ENCODE results near the gene SLC30A1. TPM values are rescaled to one million over a fixed set of nuclear protein-coding genes. Genes with fewer than 3 reads are reported as not detected.

SLC30A1 gene
- polyA plus RNA-seq, 4 donors: 5.0 to 107 (median 8.4) TPM

DNA sequence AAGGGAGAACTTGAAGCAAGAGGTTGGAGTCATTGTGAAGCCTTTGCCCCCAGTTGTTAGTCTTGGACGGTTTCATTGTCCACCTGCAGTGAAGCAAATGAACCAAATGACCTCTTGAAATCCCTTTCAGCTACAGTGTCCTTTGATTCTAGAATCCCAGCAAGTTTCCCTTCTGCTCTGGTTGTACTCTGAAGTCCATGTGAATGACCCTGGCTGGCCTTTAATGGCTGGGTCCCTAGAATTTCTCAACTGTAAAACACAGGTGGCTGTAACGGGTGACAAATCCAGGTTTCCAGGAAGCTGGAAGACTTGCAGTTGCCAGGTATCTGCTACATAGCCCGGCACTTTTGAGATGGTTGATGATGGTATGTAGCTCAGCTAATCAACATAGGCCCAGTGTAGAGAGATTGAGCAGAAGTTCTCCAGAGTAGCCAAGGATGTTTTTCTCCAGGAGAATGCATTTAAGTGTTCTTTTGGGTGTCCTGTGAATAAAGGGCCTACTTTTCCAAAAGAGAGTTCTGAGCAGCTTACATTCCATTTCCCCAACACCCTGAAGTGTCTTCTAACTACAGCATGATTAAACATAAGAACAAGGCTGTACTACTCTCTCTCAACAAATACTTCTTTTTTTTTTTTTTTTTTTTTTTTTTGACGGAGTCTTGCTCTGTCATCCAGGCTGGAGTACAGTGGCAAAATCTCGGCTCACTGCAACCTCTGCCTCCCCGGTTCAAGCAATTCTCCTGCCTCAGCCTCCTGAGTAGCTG lies 17.6 kb upstream of the SLC30A1 start:
- H3K36me3 ChIP-seq (ENCODE audit: control insufficient read depth in 3 of 3, insufficient read depth in 2 of 3, low read depth in 1 of 3, low read length in 3 of 3): no peaks in the 10 kb centered on the region
- no peaks in the 10 kb centered on the region for H3K27me3 ChIP-seq (ENCODE audit: control insufficient read depth in 3 of 3, insufficient read depth in 3 of 3, low read length in 3 of 3)
- no peak for FAIRE-seq
- DNase-seq: peak in 1 of 2 donors; percentile 54
- 55 to 73% (median 66%) methylated on average over 6 of the region's 6 CpGs for WGBS, 3 donors
- no peaks in the 10 kb centered on the region for H3K9me3 ChIP-seq (ENCODE audit: control insufficient read depth in 2 of 2, insufficient read depth in 1 of 2, low read depth in 1 of 2, low read length in 1 of 2)
- no peak overlapping the region for H3K27ac ChIP-seq (ENCODE audit: low read depth in 1 of 3, low read length in 2 of 3)
- H3K4me1 ChIP-seq (ENCODE audit: control insufficient read depth in 3 of 3, insufficient read depth in 2 of 3, low read depth in 1 of 3, low read length in 2 of 3): peaks cover 0 to 3% (median 3%) of the 10 kb centered on the region in 3 donors
- H3K4me3 ChIP-seq (ENCODE audit: low read depth in 1 of 3, low read length in 3 of 3): no peak overlapping the region

DNA sequence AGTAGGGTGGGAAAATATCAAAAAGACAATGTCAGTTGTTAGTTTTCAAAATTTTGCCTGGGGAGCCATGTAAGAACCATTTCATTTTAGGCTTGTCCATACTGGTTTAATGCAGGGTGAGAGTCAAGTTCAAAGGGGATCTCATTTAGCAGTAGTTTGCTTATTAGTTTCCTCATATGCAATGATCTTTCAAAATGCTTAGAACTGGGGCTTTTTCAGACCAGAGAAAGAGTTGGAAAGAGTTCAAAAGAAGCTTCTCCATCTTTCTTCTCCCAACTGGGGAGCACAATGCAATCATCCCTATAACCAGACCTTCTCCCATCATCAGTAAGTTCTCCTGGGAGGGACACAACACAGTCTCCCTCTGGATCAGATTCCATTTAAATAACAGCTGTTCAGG lies 16.5 kb upstream of the SLC30A1 start:
- H3K36me3 ChIP-seq (ENCODE audit: control insufficient read depth in 3 of 3, insufficient read depth in 2 of 3, low read depth in 1 of 3, low read length in 3 of 3): no peaks in the 10 kb centered on the region
- H3K9me3 ChIP-seq (ENCODE audit: control insufficient read depth in 2 of 2, insufficient read depth in 1 of 2, low read depth in 1 of 2, low read length in 1 of 2): no peaks in the 10 kb centered on the region
- no peak for DNase-seq
- H3K4me3 ChIP-seq (ENCODE audit: low read depth in 1 of 3, low read length in 3 of 3): no peak overlapping the region
- no peak overlapping the region for H3K27ac ChIP-seq (ENCODE audit: low read depth in 1 of 3, low read length in 2 of 3)
- no peaks in the 10 kb centered on the region for H3K27me3 ChIP-seq (ENCODE audit: control insufficient read depth in 3 of 3, insufficient read depth in 3 of 3, low read length in 3 of 3)
- no peak for FAIRE-seq
- peaks cover 0 to 3% (median 3%) of the 10 kb centered on the region in 3 donors for H3K4me1 ChIP-seq (ENCODE audit: control insufficient read depth in 3 of 3, insufficient read depth in 2 of 3, low read depth in 1 of 3, low read length in 2 of 3)

DNA sequence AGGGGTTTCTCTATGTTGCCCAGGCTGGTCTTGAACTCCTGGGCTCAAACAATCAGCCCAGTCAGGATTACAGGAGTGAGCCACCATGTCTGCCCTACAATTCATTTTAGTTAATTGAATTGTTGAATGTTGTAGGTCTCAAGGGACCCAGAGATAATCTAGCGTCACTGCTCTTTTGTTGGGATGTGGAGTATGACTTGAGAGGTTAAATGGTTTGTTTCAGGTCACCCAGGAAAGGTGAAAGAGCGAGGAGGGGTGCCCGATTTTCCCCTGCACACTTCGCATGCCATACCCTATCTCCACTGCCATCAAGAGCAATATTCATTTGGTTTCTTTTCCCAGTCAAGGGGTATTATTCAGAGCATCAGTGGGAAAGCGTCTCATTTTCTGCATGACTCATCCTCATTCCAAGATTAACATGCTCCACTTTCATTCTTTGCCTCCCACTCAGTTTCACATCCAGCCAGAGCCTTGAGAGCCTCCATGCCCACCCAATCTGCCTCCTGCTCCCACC lies 13.1 kb upstream of the SLC30A1 start:
- Histone ChIP-seq H3K36me3 (ENCODE audit: control insufficient read depth in 3 of 3, insufficient read depth in 2 of 3, low read depth in 1 of 3, low read length in 3 of 3) (no peaks in the 10 kb centered on the region), H3K27me3 (ENCODE audit: control insufficient read depth in 3 of 3, insufficient read depth in 3 of 3, low read length in 3 of 3) (no peaks in the 10 kb centered on the region), H3K4me3 (ENCODE audit: low read depth in 1 of 3, low read length in 3 of 3) (no peak overlapping the region), H3K27ac (ENCODE audit: low read depth in 1 of 3, low read length in 2 of 3) (no peak overlapping the region), H3K4me1 (ENCODE audit: control insufficient read depth in 3 of 3, insufficient read depth in 2 of 3, low read depth in 1 of 3, low read length in 2 of 3) (peaks cover 0 to 3% (median 3%) of the 10 kb centered on the region in 3 donors), H3K9me3 (ENCODE audit: control insufficient read depth in 2 of 2, insufficient read depth in 1 of 2, low read depth in 1 of 2, low read length in 1 of 2) (no peaks in the 10 kb centered on the region)
- no peak for DNase-seq
- no peak for FAIRE-seq
- 44 to 60% (median 56%) methylated on average over 5 of the region's 5 CpGs for WGBS, 3 donors

DNA sequence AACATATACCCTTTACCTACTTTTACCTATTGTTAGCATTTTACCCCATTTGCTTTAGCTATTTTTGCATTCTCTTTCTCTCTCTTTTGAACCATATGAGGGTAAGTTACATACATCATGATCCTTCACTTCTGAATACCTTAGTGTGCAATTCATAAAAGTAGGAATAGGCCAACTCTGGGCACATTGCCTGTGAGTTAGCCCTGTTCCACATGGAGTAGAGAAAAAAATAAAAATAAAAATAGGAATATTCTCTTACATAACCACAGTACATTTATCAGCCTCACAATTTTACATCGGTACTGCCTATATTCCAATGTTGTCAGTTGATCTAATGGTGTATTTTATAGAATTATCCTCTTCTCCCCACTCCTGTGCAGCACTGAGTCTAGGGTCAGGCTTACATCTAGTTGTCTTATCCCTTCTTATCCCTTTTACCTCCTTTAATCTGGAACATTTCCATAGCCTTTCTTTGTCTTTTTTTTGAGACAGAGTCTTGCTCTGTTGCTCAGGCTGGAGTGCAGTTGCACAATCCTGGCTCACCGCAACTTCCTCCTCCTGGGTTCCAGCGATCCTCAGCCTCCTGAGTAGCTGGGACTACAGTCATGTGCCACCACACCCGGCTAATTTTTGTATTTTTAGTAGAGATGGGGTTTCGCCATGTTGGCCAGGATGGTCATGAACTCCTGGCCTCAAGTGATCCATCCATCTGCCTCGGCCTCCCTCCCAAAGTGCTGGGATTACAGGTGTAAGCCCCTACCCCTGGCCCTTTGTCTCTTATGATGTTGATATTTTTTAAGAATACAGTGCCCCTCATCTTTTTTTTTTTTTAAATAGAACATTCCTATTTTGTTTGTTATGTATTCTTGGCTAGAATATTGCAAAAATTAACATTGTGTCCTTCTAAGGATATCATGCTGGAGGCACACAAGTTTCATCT lies 11.1 kb upstream of the SLC30A1 start:
- Histone ChIP-seq H3K4me1 (ENCODE audit: control insufficient read depth in 3 of 3, insufficient read depth in 2 of 3, low read depth in 1 of 3, low read length in 2 of 3) (peaks cover 0 to 3% (median 3%) of the 10 kb centered on the region in 3 donors), H3K36me3 (ENCODE audit: control insufficient read depth in 3 of 3, insufficient read depth in 2 of 3, low read depth in 1 of 3, low read length in 3 of 3) (no peaks in the 10 kb centered on the region), H3K4me3 (ENCODE audit: low read depth in 1 of 3, low read length in 3 of 3) (no peak overlapping the region), H3K27ac (ENCODE audit: low read depth in 1 of 3, low read length in 2 of 3) (no peak overlapping the region), H3K9me3 (ENCODE audit: control insufficient read depth in 2 of 2, insufficient read depth in 1 of 2, low read depth in 1 of 2, low read length in 1 of 2) (no peaks in the 10 kb centered on the region), H3K27me3 (ENCODE audit: control insufficient read depth in 3 of 3, insufficient read depth in 3 of 3, low read length in 3 of 3) (no peaks in the 10 kb centered on the region)
- DNase-seq: peak in 1 of 2 donors; percentile 32
- WGBS, 3 donors: 52 to 54% (median 53%) methylated on average over 6 of the region's 6 CpGs
- no peak for FAIRE-seq

DNA sequence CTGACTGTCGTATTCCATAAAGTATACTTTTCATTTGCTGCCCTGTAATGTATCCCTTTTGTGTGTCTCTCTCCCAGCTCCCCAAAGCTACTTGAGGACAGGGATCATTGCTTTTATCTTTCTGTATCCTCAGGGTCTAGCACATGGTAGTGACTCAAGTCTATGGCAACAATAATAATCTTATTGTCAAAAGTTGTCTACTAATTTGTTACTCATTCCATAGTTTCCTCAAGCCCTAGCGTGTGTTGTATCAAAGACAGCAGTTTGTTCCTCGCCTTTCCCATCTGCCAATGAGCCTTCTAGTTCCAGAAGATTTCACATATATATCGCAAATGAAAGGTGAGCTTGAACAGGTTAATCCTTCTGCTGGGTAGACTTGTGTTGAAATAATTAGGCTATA lies 9.8 kb upstream of the SLC30A1 start:
- Histone ChIP-seq H3K4me1 (ENCODE audit: control insufficient read depth in 3 of 3, insufficient read depth in 2 of 3, low read depth in 1 of 3, low read length in 2 of 3) (peaks cover 2 to 3% (median 3%) of the 10 kb centered on the region in 3 donors), H3K9me3 (ENCODE audit: control insufficient read depth in 2 of 2, insufficient read depth in 1 of 2, low read depth in 1 of 2, low read length in 1 of 2) (no peaks in the 10 kb centered on the region), H3K27ac (ENCODE audit: low read depth in 1 of 3, low read length in 2 of 3) (no peak overlapping the region), H3K36me3 (ENCODE audit: control insufficient read depth in 3 of 3, insufficient read depth in 2 of 3, low read depth in 1 of 3, low read length in 3 of 3) (no peaks in the 10 kb centered on the region), H3K4me3 (ENCODE audit: low read depth in 1 of 3, low read length in 3 of 3) (no peak overlapping the region), H3K27me3 (ENCODE audit: control insufficient read depth in 3 of 3, insufficient read depth in 3 of 3, low read length in 3 of 3) (no peaks in the 10 kb centered on the region)
- FAIRE-seq (no peak), DNase-seq (no peak)
- WGBS, 3 donors: 97% methylated on average over 4 of the region's 4 CpGs

DNA sequence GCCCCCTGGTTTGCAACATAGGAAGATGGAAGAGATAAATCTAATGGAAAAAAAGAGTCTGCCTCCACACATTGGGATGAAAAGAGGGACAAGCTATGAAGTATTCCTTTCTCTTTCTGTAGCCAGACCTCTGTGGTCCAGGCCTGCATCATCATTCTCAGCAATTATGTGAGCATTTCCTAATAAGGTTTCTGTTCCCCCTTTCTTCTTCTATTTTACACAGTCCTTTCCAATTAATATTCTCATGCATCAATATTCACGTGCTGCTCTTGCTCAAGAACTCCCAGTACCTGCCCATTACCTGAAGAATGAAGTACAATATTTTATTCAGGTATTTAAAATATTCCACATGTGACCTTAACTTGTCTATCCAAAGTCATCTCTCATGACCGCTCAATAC lies 8.2 kb upstream of the SLC30A1 start:
- Histone ChIP-seq H3K27ac (ENCODE audit: low read depth in 1 of 3, low read length in 2 of 3) (no peak overlapping the region), H3K27me3 (ENCODE audit: control insufficient read depth in 3 of 3, insufficient read depth in 3 of 3, low read length in 3 of 3) (no peaks in the 10 kb centered on the region), H3K36me3 (ENCODE audit: control insufficient read depth in 3 of 3, insufficient read depth in 2 of 3, low read depth in 1 of 3, low read length in 3 of 3) (no peaks in the 10 kb centered on the region), H3K4me1 (ENCODE audit: control insufficient read depth in 3 of 3, insufficient read depth in 2 of 3, low read depth in 1 of 3, low read length in 2 of 3) (peaks cover 2 to 12% (median 4%) of the 10 kb centered on the region in 3 donors), H3K4me3 (ENCODE audit: low read depth in 1 of 3, low read length in 3 of 3) (no peak overlapping the region), H3K9me3 (ENCODE audit: control insufficient read depth in 2 of 2, insufficient read depth in 1 of 2, low read depth in 1 of 2, low read length in 1 of 2) (no peaks in the 10 kb centered on the region)
- no peak for DNase-seq
- no peak for FAIRE-seq
- 86 to 92% (median 89%) methylated on average over 2 of the region's 2 CpGs for WGBS, 3 donors

DNA sequence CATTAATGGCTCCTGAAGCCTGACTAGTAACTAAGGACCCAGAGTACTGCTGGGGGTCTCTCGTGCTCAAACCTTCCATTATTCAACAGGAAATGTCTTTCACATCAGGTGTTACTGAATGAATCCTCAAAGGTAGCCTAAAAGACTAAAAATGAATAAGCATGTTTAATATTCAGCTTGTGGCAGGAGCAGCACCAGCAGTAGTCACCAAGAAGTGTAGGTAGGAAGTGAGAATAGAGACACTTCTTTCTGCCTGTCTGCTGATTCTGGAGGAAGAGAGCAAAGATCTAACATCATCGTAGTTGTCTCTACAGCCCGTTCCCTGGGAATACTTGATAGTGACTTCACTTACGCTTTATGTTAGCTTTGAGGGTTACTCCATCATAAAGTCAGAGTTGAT lies 7.6 kb upstream of the SLC30A1 start:
- H3K4me3 ChIP-seq (ENCODE audit: low read depth in 1 of 3, low read length in 3 of 3): no peak overlapping the region
- H3K36me3 ChIP-seq (ENCODE audit: control insufficient read depth in 3 of 3, insufficient read depth in 2 of 3, low read depth in 1 of 3, low read length in 3 of 3): no peaks in the 10 kb centered on the region
- no peak for DNase-seq
- no peak for FAIRE-seq
- peaks cover 0 to 17% (median 3%) of the 10 kb centered on the region in 3 donors for H3K4me1 ChIP-seq (ENCODE audit: control insufficient read depth in 3 of 3, insufficient read depth in 2 of 3, low read depth in 1 of 3, low read length in 2 of 3)
- WGBS, 3 donors: 81 to 85% (median 83%) methylated on average over 4 of the region's 4 CpGs
- no peak overlapping the region for H3K27ac ChIP-seq (ENCODE audit: low read depth in 1 of 3, low read length in 2 of 3)
- H3K27me3 ChIP-seq (ENCODE audit: control insufficient read depth in 3 of 3, insufficient read depth in 3 of 3, low read length in 3 of 3): no peaks in the 10 kb centered on the region
- H3K9me3 ChIP-seq (ENCODE audit: control insufficient read depth in 2 of 2, insufficient read depth in 1 of 2, low read depth in 1 of 2, low read length in 1 of 2): no peaks in the 10 kb centered on the region

Measured in small intestine (tissue), 7 donors.